Sciatic nerve (tissue), 2 donors: ENCODE results near the gene UBR2. TPM values are rescaled to one million over a fixed set of nuclear protein-coding genes. Genes with fewer than 3 reads are reported as not detected.

Source experiments
- ATAC-seq: fragments of 200-7000 bp; cut with Tn5 transposase; one replicate; pipeline ENCODE4 v1.9.1; 2020; ENCODE audit warnings: mild to moderate bottlenecking, moderate library complexity
- DNase-seq: peaks from one replicate; pipeline ENCODE4 v3.0.0-alpha.2; 2020; ENCODE audit warnings: low spot score
- intact Hi-C: fragments of 100-400 bp; cut with DNase I; formaldehyde crosslinking; loops from one replicate; pipeline ENCODE4 v1.14.2; 2022
- total RNA-seq: library from RNA; stranded (reverse); fragmentation: NEBNext Ultra II Directional; extraction: Animal tissue kit (Norgen Biotek cat#: 25700); gene quantifications from one replicate; pipeline ENCODE4 v1.2.1, GENCODE V29; 2021
- donor health status: DM: no; HTN: no; CAD: no.
- donor health status: DM: no; HTN: no; CAD: no.

UBR2 gene
- total RNA-seq: 40.9 TPM

DNA sequence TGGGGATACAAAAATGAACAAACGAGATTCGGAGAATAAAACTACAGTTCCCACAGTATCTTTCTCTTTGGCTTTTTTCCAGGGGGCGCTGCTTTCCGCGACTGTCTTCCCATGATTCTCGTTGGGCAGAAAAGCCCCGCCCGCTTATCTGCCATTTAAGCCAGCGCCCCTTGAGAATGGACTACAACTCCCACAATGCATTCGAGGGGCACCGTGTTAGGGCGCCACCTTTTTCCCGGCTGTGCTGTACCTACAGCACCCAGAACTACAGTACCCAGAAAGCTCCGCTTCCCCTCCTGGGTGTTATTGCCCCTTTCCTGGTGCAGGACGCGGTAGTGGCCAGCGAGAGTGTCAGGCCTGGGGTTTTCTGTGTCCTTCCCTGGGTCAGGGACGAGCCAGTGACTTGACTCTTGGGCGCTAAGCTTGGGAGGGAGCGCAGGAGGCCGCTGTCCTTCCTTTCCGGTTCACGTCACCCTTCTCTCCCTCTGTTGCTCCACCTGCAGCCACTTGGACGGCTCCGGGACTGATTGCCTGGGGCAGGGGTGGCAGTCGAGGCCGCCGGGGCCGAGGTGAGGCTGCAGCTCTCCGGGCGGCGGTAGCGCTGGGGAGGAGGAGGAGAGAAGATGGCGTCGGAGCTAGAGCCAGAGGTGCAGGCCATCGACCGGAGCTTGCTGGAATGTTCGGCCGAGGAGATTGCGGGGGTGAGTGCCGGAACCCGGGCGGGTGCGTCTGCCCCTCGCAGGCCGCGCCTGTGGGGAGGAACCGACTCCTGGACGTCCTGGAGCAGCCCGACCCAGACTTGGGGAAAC lies at the start of gene UBR2:
TSS of gene UBR2 (plus strand) at position 333 of the 809 bp plus-strand sequence. CDS start at position 624, 291 bp downstream.
- DNase-seq: peak; percentile 96
- peak; percentile 98 for ATAC-seq
- intact Hi-C loops: no loop called here

DNA sequence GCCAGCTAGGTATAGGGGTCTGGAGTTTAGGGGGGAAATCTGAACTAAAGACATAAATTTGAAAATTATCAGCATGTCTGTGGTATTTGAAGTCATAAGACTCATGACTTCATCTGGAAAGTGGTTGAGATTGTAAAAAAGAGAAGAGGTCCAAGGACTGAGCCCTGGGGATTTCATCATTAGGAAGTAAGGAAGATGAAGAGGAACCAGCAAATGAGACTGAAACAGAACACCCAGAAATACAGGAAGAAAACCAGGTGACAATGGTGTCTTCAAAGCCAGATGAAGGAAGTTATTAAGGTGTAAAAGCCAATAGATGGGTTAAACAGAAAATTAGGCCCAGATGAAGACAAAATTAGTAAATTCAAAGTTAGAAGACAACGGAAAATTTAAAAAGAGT lies 49.1 kb upstream of the UBR2 start:
- intact Hi-C loops: no loop called here
- ATAC-seq: no peak

DNA sequence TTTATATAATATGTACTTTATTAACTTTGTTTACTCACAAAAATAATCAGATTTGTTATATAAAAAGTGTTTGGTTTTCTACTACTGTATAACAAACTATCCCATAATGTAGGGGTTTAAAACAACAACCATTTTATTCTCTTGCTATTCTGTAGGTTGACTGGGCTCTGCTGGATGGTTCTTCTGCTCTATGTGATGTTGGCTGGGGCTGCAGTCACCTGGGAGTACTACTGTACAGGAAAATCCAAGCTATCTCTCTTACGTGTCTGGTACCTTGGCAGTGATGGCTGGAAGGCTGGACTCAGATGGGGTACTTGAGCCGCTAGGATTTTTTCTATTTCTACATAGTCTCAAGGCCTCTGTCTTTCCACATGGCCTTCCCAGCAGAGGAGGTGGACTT lies 44.0 kb upstream of the UBR2 start:
- DNase-seq (no peak), ATAC-seq (no peak)
- intact Hi-C loops: no loop called here

More for the DNA sequence above, 49.1 kb upstream of the UBR2 start:
- no peak for DNase-seq

DNA sequence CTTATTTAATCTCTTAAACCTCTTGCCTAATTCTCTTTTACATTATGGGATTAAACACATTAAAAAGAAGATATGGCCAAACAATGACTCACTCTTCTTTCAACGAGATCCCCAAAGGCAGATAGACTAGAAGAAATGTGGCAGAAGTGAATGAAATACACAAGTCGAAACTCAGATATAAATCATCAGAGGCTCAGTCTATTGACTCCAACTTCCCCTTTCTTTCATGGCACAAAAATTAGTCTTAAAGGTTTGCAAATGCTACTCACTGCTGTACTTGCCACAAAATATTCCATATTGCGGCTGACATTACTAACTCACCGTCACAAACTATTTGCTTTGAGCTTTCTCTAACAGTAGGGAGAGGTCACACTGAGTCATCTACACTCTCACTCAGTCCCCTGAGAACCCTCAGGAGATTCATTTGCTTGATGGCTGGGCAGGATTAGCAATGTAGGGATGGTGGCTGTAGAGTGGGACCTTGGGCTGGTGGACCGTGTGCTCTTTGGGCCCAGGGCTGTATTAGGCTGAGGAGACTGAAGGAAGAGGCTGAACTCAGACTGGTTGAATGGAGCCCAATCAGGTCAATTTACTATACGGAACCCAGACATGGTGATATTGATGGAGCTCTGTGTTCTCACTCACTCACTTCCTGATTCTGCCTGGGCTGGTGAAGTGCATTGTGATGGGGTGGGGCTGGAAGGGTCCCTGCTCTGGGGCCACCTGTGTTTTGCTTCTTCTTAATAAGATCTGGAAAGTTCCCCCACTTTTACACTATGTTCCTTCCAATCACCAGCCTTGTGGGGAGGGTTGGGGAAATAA lies 42.8 kb upstream of the UBR2 start:
- DNase-seq (no peak), ATAC-seq (no peak)
- intact Hi-C loops: no loop called here

DNA sequence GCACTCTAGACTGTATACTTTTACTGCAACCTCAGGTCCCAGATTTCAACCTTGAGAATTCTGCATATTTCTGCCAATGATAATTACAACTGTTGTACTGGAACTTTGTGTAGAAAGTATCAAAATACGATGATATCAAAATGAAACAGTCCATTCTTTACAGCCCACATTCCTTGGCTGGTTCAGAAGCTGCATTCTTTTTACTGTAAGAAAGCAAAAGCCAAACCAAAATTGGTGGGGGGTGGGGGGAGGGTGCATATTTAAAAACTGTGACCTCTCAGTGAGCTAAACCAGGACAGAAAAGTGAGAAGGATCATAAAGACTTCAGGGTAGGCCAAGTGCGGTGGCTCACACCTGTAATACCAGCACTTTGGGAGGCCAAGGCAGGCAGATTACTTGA lies 41.8 kb upstream of the UBR2 start:
- intact Hi-C loops: no loop called here
- ATAC-seq: no peak
- no peak for DNase-seq

DNA sequence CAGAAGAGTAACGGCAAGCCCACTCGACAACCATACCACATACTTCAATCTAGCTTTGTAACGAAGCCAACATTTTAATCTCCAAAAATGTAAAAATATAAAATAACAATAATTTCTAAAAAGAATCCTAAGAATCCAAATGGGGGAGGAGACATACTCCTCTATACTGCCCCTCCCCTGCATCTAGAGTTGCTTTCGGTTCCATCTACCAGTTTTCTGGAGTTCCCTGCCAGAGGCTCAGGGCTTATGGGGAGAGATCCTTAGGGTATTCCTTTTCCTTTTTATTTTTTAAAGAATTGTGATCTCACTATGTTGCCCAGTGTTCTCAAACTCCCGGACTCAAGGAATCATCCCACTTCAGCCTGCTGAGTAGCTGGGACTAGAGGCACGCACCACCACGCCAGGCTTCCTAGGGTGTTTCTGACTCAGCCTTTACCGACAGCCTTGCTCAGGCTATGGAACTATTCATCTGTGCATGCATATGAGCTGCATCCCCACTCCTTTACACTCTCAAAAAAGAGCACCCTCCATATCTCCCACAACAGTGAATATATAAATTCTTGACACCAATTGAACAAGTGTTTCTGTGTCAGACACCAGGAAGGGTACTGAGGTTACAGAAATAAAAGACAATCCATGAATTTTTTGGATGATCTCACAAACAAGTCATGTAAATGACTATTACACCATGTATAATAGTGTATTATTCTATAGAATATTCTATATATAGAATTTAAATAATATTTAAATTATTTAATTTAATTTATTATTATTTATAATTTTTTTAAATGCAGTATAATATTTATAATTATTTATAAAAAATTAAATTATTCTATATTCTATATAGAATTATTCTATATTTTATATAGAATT lies 40.7 kb upstream of the UBR2 start:
- intact Hi-C loops: no loop called here
- ATAC-seq (no peak), DNase-seq (no peak)

DNA sequence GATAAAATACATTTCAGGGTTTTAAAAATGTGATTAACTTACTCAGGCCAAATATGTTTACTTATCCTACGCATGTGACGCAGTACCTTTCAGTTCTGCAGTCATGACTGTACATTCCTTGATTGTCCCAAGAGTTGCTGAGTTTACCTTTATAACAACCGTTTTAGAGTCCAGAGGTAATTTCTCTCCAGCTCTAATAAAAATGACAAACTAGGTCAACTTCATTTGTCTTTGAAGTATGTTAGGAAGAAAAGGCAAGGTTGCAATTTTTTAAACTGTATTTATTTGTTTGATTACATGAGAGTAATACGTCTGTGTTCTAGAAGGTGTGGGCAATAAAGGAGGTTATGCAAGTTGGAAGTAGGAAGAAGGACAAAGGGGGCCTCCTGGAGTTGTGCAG lies 38.6 kb upstream of the UBR2 start:
- ATAC-seq (no peak), DNase-seq (no peak)
- intact Hi-C loops: loop anchor here (5.0 kb wide), 1 partner anchor 663 kb away; no protein-coding TSS in a partner anchor

DNA sequence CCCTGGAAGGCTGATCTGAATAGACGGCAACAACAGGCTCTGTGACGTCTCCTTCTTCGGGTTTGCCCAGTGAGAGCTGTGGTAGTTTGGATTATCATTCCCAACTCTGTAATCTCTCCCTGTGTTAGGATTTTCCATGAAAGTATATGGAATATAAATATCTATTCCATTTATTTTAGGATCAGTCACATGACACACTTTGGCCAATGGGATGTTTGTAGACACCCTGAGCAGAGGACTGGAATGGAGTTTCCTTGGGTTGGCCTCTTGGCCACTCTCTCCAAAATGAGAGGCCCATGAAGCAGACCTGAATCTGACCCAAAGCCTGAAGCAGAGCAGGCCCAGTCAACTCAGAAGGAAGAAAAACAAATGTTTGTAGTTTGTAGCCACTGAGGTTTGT lies 37.2 kb upstream of the UBR2 start:
- ATAC-seq (no peak), DNase-seq (no peak)
- intact Hi-C loops: loop anchor here (5.0 kb wide), 1 partner anchor 664 kb away; no protein-coding TSS in a partner anchor

DNA sequence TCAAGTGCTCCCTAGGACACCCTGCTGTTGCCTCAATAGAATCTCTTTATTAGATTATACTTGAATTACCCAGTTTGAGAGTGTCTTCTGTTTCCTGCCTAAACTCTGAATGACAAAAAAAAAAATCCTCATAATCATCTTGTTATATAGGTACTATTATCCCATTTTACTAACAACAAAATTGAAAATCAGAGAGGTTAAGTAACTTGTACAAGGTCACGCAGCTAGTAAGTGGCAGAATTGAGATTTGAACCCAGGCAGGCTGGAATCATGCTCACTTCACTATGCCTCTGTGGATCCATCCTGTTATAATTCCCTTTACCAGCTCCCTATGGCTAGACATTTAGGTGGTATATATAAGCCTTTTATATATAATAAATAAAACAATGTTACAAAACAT lies 36.6 kb upstream of the UBR2 start:
- ATAC-seq (no peak), DNase-seq (no peak)
- intact Hi-C loops: loop anchor here (5.0 kb wide), 1 partner anchor 665 kb away; no protein-coding TSS in a partner anchor

DNA sequence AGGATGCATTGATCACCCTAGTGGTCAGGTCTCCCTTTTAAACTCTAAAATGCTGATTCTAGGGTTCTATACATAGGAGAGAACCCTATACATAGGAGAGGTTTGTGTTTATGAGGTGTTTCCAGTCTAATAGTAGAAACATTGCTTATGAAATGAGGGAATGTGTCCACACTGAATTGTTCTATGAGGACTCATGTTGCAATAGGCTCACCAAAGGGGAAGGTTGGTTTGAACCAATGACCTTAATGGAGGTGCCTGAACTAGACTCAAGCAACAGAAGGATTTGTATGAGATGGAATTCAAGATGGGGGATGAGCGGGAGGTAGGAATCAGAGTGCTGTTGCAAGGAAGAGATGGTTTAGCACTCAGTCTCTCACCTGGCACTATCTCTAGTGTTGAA lies 33.5 kb upstream of the UBR2 start:
- intact Hi-C loops: no loop called here
- no peak for DNase-seq
- ATAC-seq: no peak

DNA sequence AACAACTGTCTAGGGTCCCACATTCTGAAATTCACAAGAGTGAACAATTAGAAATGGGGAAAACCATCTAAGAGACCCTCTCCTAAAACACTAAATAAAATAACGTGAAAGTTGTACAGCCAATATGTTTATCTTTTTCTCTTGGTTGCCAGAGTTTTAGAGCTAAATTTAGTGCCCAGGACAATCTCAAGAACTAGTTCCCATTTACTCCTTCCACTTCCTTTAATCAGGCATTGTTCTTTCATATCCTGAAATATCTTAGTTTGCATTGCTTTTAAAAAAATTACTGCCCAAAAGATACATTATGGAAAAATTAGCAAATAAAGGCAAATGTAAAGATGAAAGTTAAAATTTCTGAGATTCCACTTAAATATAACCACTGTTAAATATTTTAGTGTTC lies 33.1 kb upstream of the UBR2 start:
- intact Hi-C loops: no loop called here
- no peak for ATAC-seq

DNA sequence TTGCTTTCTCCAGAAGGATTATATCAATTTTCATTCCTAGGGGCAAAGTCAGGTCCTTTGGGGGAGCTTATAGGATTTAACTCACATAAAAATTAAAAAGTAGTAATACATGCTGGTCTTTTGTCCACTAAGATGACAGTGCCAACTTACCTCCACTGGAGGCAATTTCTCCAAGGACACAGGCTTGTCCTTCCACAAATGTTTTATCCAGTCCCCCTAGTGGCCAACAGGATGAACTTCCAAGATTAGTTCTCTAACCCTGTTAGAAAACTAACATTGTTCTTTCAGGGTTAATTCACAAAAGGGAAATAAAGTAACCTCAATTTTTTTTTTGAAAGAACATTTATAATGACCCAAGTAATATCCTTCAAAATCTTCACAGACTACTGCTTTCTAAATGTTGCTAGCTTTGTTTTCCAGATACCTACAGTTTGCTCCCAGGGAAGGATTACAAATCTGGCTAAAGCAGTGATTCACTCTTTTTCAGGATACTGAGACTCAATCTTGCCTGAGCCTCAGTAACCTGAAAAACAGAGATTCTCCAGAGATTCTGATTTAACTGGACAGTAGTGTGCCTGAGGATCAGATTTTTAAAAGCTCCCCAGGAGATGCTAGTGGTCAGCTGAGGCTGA lies 31.7 kb upstream of the UBR2 start:
- peak; percentile 62 for ATAC-seq
- intact Hi-C loops: no loop called here
- no peak for DNase-seq

More for the DNA sequence above, 33.1 kb upstream of the UBR2 start:
- DNase-seq: no peak

DNA sequence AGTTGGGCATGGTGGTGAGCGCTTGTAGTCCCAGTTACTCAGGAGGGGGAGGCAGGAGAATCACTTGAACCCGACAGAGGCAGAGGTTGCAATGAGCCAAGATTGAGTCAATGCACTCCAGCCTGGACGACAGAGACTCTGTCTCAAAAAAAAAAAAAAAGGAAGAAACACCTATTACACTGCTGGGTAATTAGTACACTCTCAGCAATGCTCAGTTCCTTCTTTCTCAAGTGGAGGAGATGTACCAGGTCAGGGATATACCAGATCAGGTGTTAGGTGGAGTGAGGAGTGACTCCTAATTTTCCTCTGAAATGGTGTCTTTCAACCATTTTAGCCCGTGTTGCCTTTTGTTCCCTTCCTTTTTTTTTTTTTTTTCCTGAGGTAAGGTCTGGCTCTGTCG lies 30.0 kb upstream of the UBR2 start:
- no peak for ATAC-seq
- DNase-seq: no peak
- intact Hi-C loops: no loop called here

DNA sequence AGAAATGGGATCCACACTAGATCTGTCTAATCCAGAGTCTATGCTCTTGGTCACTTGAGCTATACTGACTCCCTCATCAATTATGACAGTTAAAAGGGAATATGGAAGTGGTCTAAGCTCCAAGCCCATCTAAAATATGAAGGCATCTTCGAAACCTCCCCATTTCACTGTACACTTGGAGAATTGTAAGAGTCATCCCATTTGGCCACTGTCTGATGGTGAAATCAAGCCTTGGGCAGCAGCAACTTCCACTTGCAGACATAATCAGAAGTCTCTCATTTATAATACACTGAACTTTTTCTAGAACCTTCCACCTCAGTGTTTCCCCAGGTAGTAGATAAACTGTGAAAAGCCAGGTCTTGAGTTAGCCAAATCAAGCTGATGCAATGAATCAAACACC lies 26.3 kb upstream of the UBR2 start:
- ATAC-seq (no peak), DNase-seq (no peak)
- intact Hi-C loops: no loop called here

DNA sequence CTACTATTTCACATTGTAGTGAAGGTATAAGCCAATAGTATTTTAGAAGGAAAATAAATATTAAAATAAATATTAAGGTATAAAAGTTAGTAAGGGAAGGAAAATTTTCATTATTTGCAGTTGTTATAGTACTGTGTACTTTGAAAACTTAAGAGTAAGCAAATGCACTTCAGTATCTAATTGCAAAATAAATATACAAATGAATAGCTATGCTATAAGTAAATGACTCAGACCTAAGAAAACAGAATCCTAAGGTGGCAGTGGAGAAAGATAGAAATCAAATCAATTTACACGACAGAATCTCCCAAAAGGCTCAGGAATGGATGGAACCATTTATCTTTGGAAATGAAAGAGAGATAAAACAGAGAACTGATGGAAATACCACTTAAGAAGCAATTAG lies 24.7 kb upstream of the UBR2 start:
- intact Hi-C loops: no loop called here
- DNase-seq (no peak), ATAC-seq (no peak)

DNA sequence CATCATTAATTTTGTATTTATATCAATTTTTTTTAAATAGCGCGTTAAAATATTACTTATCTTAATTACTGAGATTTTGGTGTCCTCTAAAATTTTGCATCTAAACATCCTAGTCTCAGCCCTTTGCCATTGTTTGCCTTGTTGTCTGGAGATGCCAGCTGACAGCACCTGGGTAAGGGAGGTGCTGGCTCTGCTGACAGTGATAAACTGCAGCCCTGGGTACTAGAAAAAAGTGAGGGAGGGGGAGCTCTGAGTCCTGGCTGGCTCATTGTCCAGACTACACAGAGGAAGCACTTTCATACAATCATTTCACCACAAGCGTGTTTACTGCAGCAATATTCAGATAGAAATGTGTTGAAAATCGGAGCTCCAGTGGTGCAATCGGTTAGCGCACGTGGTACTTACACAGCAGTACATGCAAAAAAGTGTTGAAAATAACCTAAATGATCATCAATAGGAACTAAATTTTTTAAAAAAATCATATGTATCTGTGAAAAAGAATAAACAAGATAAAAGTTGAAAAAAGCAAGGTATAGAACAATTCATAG lies 18.5 kb upstream of the UBR2 start:
- ATAC-seq: no peak
- no peak for DNase-seq
- intact Hi-C loops: no loop called here

DNA sequence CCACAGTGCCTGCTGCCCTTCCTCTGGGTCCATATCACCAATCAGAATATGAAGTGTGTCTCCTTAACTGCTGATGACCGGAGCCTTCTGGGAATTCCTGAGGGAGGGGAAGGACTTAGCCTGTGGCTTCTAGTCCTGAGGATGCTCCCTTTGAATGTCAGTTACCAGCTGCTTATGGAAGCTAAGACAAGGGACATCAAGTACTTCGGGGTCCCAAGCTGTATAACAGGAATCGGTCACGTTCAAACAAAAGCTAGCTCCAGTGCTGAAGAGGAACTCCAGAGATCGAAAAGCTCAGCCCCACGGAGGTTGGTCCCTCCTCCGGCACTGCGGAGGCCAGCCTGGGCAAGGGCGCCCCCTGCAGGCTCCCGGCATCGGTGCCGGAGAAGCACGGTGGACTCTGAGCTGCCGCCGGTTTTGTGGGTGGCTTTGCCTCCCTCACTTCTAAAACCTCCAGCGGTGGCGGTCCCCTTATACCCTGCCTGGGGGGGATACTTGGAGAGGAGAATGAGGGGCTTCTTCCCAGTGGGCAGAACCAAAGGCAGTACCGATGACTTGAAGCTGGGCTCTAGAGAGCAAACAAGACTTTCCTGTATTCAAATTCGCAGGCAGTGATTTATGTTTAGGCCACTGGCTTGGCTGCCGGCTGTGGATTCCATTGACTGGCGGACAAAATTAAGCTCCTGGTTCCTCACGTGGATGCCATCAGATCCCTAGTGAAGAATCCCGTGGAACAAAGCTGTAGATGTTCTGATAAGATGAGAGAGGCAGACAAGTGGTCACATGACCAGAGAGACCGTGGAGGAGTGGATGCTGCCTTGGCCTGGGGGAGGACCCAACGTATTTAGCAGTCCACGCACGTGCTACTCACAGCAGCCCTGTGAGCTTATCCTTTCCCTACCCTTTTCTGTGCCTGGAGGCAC lies 16.2 kb upstream of the UBR2 start:
- ATAC-seq (peak; percentile 98), DNase-seq (peak; percentile 89)
- intact Hi-C loops: no loop called here

DNA sequence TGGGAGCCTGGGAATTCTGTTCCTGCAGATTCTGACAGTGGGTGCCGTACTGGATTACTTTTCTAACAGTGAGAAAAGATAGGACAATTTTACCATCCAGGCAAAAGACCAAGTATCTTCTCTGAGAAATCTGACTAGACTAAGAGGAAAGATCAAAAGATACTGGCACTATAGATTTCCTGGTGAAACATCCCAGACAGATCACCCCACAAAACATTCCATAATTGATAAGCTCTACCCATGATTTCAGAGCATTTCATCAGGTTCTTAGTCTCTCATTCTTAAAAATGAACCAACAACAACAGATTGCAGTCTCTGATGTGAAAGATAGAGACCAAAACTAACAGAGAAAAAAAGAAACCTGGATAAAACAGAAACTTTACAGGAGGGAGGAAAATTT lies 13.6 kb upstream of the UBR2 start:
- DNase-seq (no peak), ATAC-seq (no peak)
- intact Hi-C loops: no loop called here
